Inferior parietal cortex (tissue), 1 donor: ENCODE results near the gene NHLRC3.
"Not testable (repeated sequence)": the region's sequence is repeated elsewhere in the genome, so short reads cannot be mapped to it uniquely, and the experiment has no call there.

ENCODE experiments used
- DNase-seq: peaks from one replicate; pipeline ENCODE4 v3.0.0-alpha.2; 2016; ENCODE audit errors: extremely low spot score

NHLRC3 gene

GRCh38 chr13:39044536-39044935, 6.3 kb downstream of the NHLRC3 start:
- DNase-seq, result no peak

- peak; percentile 31 for DNase-seq
These were observed 9.3 kb downstream of the NHLRC3 start for GRCh38 chr13:39047560-39047959.

- no peak for DNase-seq
These were observed 10.6 kb downstream of the NHLRC3 start for GRCh38 chr13:39048806-39049205.

- no peak for DNase-seq
These were observed 11.0 kb downstream of the NHLRC3 start for GRCh38 chr13:39049274-39049673.

- peak; percentile 81 for DNase-seq
These were observed 12.9 kb downstream of the NHLRC3 start for GRCh38 chr13:39051157-39051556.

- DNase-seq, result no peak
These were observed 14.7 kb downstream of the NHLRC3 start for GRCh38 chr13:39052944-39053343.

- DNase-seq, result peak; percentile 23
These were observed 15.9 kb downstream of the NHLRC3 start for GRCh38 chr13:39054112-39054511.

GRCh38 chr13:39056018-39056417, 17.8 kb downstream of the NHLRC3 start:
- no peak for DNase-seq

- no peak for DNase-seq
These were observed 19.8 kb downstream of the NHLRC3 start for GRCh38 chr13:39058040-39058439.

- no peak for DNase-seq
These were observed 23.7 kb downstream of the NHLRC3 start for GRCh38 chr13:39062004-39062403.

GRCh38 chr13:39072842-39073241, 34.6 kb downstream of the NHLRC3 start:
- no peak for DNase-seq

GRCh38 chr13:39073983-39074382, 35.7 kb downstream of the NHLRC3 start:
- DNase-seq, result no peak

GRCh38 chr13:39086251-39086945, 48.1 kb downstream of the NHLRC3 start:
- not testable (repeated sequence) for DNase-seq

GRCh38 chr13:39091586-39091985, 53.3 kb downstream of the NHLRC3 start:
- DNase-seq, result peak; percentile 75

- DNase-seq, result no peak
These were observed 57.2 kb downstream of the NHLRC3 start for GRCh38 chr13:39095500-39095899.

- DNase-seq, result no peak
These were observed 61.0 kb downstream of the NHLRC3 start for GRCh38 chr13:39099231-39099630.
